Natural killer cell (primary cell): ENCODE results near the gene ARAP1. TPM values are rescaled to one million over a fixed set of nuclear protein-coding genes. Genes with fewer than 3 reads are reported as not detected.

Experiments used
- ATAC-seq, 3 donors: fragments of 150-1000 bp in 2 of 3; fragments of 200-7000 bp in 1 of 3; cut with Tn5 transposase; 1 replicate in 1 of 3; 2 replicates in 2 of 3; pipeline ENCODE4 v1.10.0; 2021; ENCODE audit warnings: mild to moderate bottlenecking in 2 of 3, moderate library complexity in 2 of 3
- DNase-seq, 2 donors: peaks; one replicate each; pipeline versions ENCODE4 v3.0.0 to v3.0.0-alpha.2; 2013 to 2021; ENCODE audit warnings: mixed read lengths in 1 of 2
- H3K27ac ChIP-seq: one replicate; pipeline ENCODE4 v1.5.1; 2013; ENCODE audit warnings: mild to moderate bottlenecking, low read length
- H3K27me3 ChIP-seq: one replicate; pipeline ENCODE4 v1.6.1; 2013; ENCODE audit warnings: low read length; ENCODE audit not compliant: control insufficient read depth, insufficient read depth
- H3K36me3 ChIP-seq: one replicate; pipeline ENCODE4 v1.6.1; 2013; ENCODE audit warnings: low read length; ENCODE audit not compliant: control insufficient read depth, insufficient read depth
- H3K4me1 ChIP-seq: one replicate; pipeline ENCODE4 v1.6.1; 2013; ENCODE audit warnings: low read length; ENCODE audit not compliant: control insufficient read depth, insufficient read depth
- H3K4me3 ChIP-seq: one replicate; pipeline ENCODE4 v1.5.1; 2013; ENCODE audit warnings: low read length
- H3K9me3 ChIP-seq: one replicate; pipeline ENCODE4 v1.6.1; 2013; ENCODE audit warnings: low read length; ENCODE audit not compliant: control insufficient read depth, insufficient read depth
- H3K27ac Mint-ChIP-seq, 2 donors: one replicate each; pipeline ENCODE4 v1.8.0; 2022; ENCODE audit warnings: mild to moderate bottlenecking in 2 of 2, mixed read lengths in 2 of 2, moderate library complexity in 1 of 2
- H3K27me3 Mint-ChIP-seq, 2 donors: one replicate each; pipeline ENCODE4 v1.8.0; 2022; ENCODE audit warnings: low read depth in 2 of 2, mixed read lengths in 2 of 2
- H3K36me3 Mint-ChIP-seq: one replicate; pipeline ENCODE4 v1.8.0; 2022; ENCODE audit warnings: mixed read lengths
- H3K4me1 Mint-ChIP-seq, 2 donors: one replicate each; pipeline ENCODE4 v1.8.0; 2022; ENCODE audit warnings: mixed read lengths in 2 of 2
- H3K4me3 Mint-ChIP-seq: one replicate; pipeline ENCODE4 v1.8.0; 2022; ENCODE audit warnings: mild to moderate bottlenecking, moderate library complexity, mixed read lengths
- H3K9me3 Mint-ChIP-seq, 2 donors: one replicate each; pipeline ENCODE4 v1.8.0; 2022; ENCODE audit warnings: mixed read lengths in 2 of 2
- CTCF ChIP-seq: fragments of 200-600 bp; IDR thresholded peaks from one replicate; pipeline ENCODE4 v1.8.0; 2022; ENCODE audit warnings: antibody characterized with exemption
- WGBS: methylation state at CpG from one replicate; pipeline ENCODE4 v1.1.7; 2013; ENCODE audit warnings: missing lambda C conversion rate; ENCODE audit not compliant: insufficient coverage; 5-methylcytosine and 5-hydroxymethylcytosine counted together
- intact Hi-C: fragments of 100-400 bp; cut with micrococcal nuclease; formaldehyde crosslinking; loops from one replicate; pipeline ENCODE4 v1.14.2; 2022
- total RNA-seq, 4 donors: library from RNA; stranded (reverse); fragments of 120-200 nt in 1 of 4; gene quantifications; one replicate each; pipeline versions ENCODE4 v1.2.3 to v1.2.4, GENCODE V29; 2013 to 2022

The ARAP1 gene
- total RNA-seq, 3 donors from 2014 or later (not counting 1 experiment from before 2014, with no cell fraction given): 293 to 327 (median 296) TPM

- ATAC-seq (no peak), DNase-seq (no peak)
- Mint-ChIP-seq H3K4me3 (no peak overlapping the region), H3K27me3 (no peaks in the 10 kb centered on the region), H3K9me3 (no peaks in the 10 kb centered on the region), H3K36me3 (peaks cover 4% of the 10 kb centered on the region), H3K27ac (peak overlapping the region in 1 of 2 donors; percentile 52), H3K4me1 (peaks cover 19 to 42% of the 10 kb centered on the region in 2 donors)
- no peaks in the 10 kb centered on the region for H3K27me3 ChIP-seq
- H3K36me3 ChIP-seq: peaks cover 96% of the 10 kb centered on the region
- WGBS: 96% methylated on average over 11 of the region's 11 CpGs
- no peak overlapping the region for H3K27ac ChIP-seq
- no peaks in the 10 kb centered on the region for H3K9me3 ChIP-seq
- H3K4me1 ChIP-seq: no peaks in the 10 kb centered on the region
- no peak for TF ChIP-seq CTCF
- intact Hi-C loops: no loop called here
- no peak overlapping the region for H3K4me3 ChIP-seq
Measured at GRCh38 chr11:72703267-72704008, 48.8 kb downstream of the ARAP1 start.

- no peaks in the 10 kb centered on the region for H3K36me3 Mint-ChIP-seq
- TF ChIP-seq CTCF: no peak
- Histone ChIP-seq H3K9me3 (no peaks in the 10 kb centered on the region), H3K4me3 (no peak overlapping the region), H3K36me3 (peaks cover 97% of the 10 kb centered on the region), H3K27ac (no peak overlapping the region), H3K27me3 (no peaks in the 10 kb centered on the region), H3K4me1 (no peaks in the 10 kb centered on the region)
- no peaks in the 10 kb centered on the region for H3K27me3 Mint-ChIP-seq
- peaks cover 14 to 35% of the 10 kb centered on the region in 2 donors for H3K4me1 Mint-ChIP-seq
- intact Hi-C loops: no loop called here
- H3K9me3 Mint-ChIP-seq: no peaks in the 10 kb centered on the region
- ATAC-seq (no peak), DNase-seq (no peak)
- H3K4me3 Mint-ChIP-seq: no peak overlapping the region
- WGBS: 91% methylated on average over 15 of the region's 15 CpGs
- peak overlapping the region in 1 of 2 donors; percentile 52 for H3K27ac Mint-ChIP-seq
Measured at GRCh38 chr11:72702577-72703241, 49.5 kb downstream of the ARAP1 start.

- Histone ChIP-seq H3K27me3 (no peaks in the 10 kb centered on the region), H3K27ac (no peak overlapping the region), H3K36me3 (peaks cover 96% of the 10 kb centered on the region), H3K4me1 (no peaks in the 10 kb centered on the region), H3K9me3 (no peaks in the 10 kb centered on the region), H3K4me3 (no peak overlapping the region)
- WGBS: 97% methylated on average over 7 of the region's 7 CpGs
- no peak for TF ChIP-seq CTCF
- no peak for DNase-seq
- no peaks in the 10 kb centered on the region for H3K27me3 Mint-ChIP-seq
- no peak overlapping the region for H3K4me3 Mint-ChIP-seq
- intact Hi-C loops: no loop called here
- no peaks in the 10 kb centered on the region for H3K9me3 Mint-ChIP-seq
- H3K27ac Mint-ChIP-seq: no peak overlapping the region
- H3K4me1 Mint-ChIP-seq: peaks cover 8 to 29% of the 10 kb centered on the region in 2 donors
- no peaks in the 10 kb centered on the region for H3K36me3 Mint-ChIP-seq
- ATAC-seq: no peak
Measured at GRCh38 chr11:72702096-72702495, 50.1 kb downstream of the ARAP1 start.
